C4-2B (cell line): Measurements from ENCODE around the gene M1AP.

Experiments
- H3K27ac ChIP-seq: fragments of 450-650 bp; 2 replicates; pipeline ENCODE4 v1.5.1; 2017
- ZFX ChIP-seq: fragments of 450-650 bp; IDR thresholded peaks from 2 replicates; pipeline ENCODE4 v1.6.1; 2017
- TF ChIP-seq, protein P1 (sequence below): fragments of 450-650 bp; conservative IDR thresholded peaks from 2 replicates; pipeline ENCODE4 v1.5.1; 2017; ENCODE audit warnings: mild to moderate bottlenecking

The M1AP gene

DNA sequence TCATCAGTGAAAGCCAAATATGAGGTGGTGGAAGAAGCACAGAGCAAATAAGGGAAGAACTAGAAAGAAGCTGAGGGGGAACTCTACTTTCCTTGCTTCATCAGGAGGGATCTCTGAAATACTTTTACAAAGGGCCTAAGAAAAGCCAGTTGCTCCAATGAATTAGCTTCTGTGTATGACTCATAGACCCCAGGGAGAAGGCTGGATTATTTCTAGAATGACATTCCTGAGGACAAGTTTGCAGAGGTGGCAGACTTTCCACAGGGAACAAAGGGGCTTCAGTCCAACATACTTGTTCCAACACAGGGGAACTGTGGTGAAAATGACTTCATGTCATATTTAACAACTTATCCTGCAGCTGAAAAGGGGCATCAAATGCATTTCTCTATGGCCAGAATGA, 64.6 kb downstream of the M1AP start:
- H3K27ac ChIP-seq: no peak overlapping the region
- TF ChIP-seq ZFX: no peak
- TF ChIP-seq, protein P1, sequence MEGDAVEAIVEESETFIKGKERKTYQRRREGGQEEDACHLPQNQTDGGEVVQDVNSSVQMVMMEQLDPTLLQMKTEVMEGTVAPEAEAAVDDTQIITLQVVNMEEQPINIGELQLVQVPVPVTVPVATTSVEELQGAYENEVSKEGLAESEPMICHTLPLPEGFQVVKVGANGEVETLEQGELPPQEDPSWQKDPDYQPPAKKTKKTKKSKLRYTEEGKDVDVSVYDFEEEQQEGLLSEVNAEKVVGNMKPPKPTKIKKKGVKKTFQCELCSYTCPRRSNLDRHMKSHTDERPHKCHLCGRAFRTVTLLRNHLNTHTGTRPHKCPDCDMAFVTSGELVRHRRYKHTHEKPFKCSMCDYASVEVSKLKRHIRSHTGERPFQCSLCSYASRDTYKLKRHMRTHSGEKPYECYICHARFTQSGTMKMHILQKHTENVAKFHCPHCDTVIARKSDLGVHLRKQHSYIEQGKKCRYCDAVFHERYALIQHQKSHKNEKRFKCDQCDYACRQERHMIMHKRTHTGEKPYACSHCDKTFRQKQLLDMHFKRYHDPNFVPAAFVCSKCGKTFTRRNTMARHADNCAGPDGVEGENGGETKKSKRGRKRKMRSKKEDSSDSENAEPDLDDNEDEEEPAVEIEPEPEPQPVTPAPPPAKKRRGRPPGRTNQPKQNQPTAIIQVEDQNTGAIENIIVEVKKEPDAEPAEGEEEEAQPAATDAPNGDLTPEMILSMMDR: no peak

DNA sequence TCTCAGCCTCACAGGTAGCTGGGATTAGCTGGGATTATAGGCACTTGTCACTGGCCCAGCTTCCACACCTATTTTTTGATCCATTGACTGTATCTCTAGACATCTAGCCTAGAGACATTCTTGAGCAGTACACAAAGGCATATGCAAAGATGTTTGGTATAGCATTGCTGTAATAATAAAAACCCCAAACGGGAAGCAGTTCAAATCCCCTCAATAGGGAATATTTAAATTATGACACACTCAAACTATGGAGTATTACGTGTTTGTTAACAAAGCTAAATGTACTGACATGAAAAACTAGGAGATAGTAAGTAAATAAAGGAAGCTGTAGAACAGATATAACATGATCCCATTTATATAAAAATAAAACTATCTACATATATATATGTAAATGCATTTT, 65.9 kb downstream of the M1AP start:
- TF ChIP-seq, protein P1: no peak
- no peak for TF ChIP-seq ZFX

DNA sequence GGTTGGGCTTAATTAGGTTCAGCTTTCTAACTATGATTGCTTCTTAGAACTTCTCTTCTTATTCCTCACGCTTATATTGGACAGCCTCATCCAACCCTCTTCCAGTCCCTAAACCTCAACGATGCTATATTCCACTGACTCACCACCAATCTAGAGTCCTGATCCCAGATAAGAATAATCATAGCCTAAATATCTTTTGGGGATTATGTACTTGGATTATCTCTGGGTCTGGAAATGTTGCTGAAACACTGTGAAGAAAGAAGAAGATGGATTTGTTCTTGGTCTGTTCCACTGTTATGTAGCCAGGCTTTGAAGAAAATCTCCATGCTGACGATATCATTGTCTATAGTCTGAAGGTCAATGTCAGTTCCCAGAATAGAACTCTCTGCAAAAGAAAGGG, 66.7 kb downstream of the M1AP start:
- TF ChIP-seq, protein P1: no peak
- TF ChIP-seq ZFX: no peak
- H3K27ac ChIP-seq: no peak overlapping the region

More for the DNA sequence above, 65.9 kb downstream of the M1AP start:
- H3K27ac ChIP-seq: no peak overlapping the region

DNA sequence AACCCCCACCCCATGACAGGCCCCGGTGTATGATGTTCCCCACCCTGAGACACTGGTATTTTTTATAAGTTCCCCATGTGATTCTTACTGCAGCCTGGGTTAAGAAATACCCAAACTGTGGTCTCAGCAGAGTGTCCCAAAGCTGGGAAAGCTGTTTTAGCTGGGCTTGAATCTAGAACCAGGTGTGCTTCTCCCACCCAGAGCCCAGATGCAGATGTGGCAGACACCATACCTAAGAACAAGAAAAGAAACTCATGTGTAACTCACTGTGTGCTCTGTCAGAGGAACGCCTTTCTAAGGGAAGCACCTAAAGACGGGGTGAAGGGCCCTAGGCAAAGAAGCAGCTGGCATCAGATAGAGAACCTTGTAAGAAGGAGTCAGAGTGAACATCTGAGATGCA, 69.7 kb downstream of the M1AP start:
- TF ChIP-seq ZFX: no peak
- TF ChIP-seq, protein P1: no peak
- H3K27ac ChIP-seq: no peak overlapping the region

DNA sequence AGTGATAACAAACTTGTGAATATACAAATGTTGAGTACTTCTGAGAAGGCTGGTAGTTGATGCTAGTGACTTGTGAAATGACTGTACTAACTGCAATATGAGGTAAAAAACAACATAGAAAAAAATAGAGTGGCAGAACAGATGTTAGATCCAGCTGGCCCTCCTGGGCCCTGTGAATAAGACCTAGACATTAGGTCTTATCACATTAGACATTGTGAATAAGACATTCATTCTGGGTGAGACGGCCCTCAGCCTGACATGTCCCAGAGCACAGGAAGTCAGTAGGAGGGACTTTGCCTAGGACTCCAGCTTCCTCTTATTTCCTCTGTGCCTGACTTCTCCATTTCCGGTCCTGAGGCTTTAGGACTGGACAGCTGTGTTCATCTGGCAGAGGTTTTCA, 70.7 kb downstream of the M1AP start:
- no peak overlapping the region for H3K27ac ChIP-seq
- TF ChIP-seq, protein P1: no peak
- no peak for TF ChIP-seq ZFX

DNA sequence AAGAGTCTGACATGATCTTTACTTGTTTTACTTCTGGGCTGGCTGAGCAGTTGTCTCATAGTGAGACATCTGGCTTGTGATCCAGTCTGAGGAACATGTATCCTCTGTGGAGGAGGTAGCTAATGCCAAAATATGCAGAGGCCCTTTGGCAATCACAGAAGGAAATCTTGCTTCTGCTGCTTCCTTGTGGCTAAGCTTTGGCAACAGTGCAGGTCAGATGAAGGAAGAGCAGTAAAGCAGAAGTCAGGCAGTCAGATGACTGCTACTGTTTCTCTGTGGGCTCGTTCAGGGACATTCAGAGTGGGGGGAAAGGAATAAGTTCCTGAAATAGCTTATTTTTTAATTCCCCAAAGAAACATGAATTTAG, 71.3 kb downstream of the M1AP start:
- TF ChIP-seq, protein P1: no peak
- no peak for TF ChIP-seq ZFX
- H3K27ac ChIP-seq: peak overlapping the region; percentile 40; the same call in 1 of the 2 replicates

DNA sequence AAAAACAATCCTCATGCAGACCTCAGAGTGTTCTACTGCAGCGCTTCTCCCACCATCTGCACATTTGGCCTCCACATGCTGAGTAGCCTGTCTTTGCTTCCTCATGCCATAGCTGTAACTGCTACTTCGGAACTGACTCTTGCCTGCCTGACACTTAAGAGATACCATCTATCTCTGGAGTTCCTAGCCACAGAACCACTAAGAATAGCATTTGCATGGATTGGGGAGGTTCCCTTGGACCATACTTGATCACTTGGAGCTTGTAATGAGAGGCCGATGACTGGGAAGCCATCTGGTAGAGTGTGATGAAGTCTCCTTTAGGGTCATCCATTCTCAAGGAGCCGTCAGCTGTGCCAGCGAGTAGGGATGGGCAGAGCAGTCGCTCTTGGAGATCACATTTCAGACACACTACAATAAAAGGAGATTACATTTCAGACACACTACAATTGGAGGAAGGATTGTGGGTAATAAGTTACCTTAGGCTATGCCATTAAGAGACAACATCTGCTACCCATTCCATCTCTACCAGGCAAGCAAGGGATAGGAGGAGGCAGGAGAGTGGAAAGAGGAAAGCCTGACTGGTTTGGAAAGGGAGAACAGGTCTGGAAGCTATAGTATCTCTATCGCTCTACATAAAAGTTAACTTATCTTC, 71.8 kb downstream of the M1AP start:
- peak overlapping the region; percentile 40; the same call in 1 of the 2 replicates for H3K27ac ChIP-seq
- TF ChIP-seq ZFX: no peak
- TF ChIP-seq, protein P1: no peak
